ENCODE data around the gene VAX1. TPM values are rescaled to one million over a fixed set of nuclear protein-coding genes. Genes with fewer than 3 reads are reported as not detected.
"Not testable (repeated sequence)": the region's sequence is repeated elsewhere in the genome, so short reads cannot be mapped to it uniquely, and the experiment has no call there.

Gene VAX1
- total RNA-seq, 2 donors from 2014 or later = 3.2 to 3.5 TPM

DNA sequence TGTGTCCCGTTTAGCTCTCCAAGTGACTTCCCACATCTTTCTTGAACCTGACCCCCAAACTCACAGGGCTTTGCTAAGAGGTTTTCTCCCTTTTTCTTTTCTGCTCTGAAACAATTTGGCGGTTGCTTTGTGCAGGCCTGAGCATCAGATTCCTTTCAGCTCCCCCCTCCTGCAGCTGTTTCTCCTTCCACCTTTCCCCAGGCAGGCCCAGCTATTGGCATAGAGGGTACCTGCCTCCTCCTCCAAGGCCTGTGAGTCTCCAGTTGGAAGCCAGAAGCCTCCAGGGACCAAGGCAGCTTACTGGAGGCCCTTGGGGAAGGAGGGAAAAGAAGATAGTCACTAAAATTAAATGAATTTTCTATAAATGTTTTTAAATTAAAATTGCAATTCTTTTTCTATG, 7.7 kb downstream of the VAX1 start:
- Histone ChIP-seq H3K9me3 (ENCODE audit: control insufficient read depth, low read length) (no peaks in the 10 kb centered on the region), H3K27ac (ENCODE audit: low read depth, low read length) (no peak overlapping the region), H3K27me3 (ENCODE audit: control insufficient read depth, insufficient read depth, low read length, poor library complexity, severe bottlenecking) (peaks cover 96% of the 10 kb centered on the region), H3K9ac (ENCODE audit: extremely low read depth, low read length, poor library complexity, severe bottlenecking) (no peak overlapping the region), H3K4me3 (ENCODE audit: low read length) (no peak overlapping the region), H3K4me1 (ENCODE audit: control insufficient read depth, insufficient read depth, low read length) (peaks cover 6% of the 10 kb centered on the region), H3K36me3 (ENCODE audit: control insufficient read depth, insufficient read depth, low read length) (no peaks in the 10 kb centered on the region)
- Mint-ChIP-seq H3K27ac (no peak overlapping the region), H3K4me1 (peaks cover 28% of the 10 kb centered on the region), H3K4me3 (no peak overlapping the region), H3K9me3 (no peaks in the 10 kb centered on the region), H3K27me3 (ENCODE audit: insufficient read depth) (peaks cover 95% of the 10 kb centered on the region), H3K36me3 (ENCODE audit: low read depth) (no peaks in the 10 kb centered on the region)
- DNase-seq = peak; percentile 46
- TF ChIP-seq, protein P1, sequence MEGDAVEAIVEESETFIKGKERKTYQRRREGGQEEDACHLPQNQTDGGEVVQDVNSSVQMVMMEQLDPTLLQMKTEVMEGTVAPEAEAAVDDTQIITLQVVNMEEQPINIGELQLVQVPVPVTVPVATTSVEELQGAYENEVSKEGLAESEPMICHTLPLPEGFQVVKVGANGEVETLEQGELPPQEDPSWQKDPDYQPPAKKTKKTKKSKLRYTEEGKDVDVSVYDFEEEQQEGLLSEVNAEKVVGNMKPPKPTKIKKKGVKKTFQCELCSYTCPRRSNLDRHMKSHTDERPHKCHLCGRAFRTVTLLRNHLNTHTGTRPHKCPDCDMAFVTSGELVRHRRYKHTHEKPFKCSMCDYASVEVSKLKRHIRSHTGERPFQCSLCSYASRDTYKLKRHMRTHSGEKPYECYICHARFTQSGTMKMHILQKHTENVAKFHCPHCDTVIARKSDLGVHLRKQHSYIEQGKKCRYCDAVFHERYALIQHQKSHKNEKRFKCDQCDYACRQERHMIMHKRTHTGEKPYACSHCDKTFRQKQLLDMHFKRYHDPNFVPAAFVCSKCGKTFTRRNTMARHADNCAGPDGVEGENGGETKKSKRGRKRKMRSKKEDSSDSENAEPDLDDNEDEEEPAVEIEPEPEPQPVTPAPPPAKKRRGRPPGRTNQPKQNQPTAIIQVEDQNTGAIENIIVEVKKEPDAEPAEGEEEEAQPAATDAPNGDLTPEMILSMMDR (conservative IDR thresholded peaks at IDR 0.05) = no peak
- 69% methylated on average over 2 of the region's 2 CpGs for WGBS, 2 experiments (ENCODE audit: insufficient coverage in 1 of 2, insufficient read length in 1 of 2)

DNA sequence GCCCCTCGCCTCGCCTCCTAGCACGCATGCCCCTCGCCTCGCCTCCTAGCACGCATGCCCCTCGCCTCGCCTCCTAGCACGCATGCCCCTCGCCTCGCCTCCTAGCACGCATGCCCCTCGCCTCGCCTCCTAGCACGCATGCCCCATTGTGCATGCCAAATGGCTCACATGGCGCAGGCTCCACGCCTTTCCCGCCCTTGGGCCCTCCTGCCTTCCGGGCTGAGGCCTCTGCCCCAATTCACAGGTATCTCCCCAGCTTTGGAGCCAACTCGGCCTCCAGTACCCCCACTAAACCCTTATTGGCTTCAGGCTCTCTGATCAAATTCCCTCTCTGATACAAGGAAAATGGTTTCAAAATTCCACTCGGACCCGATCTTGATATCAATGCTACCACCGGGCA, 11.4 kb downstream of the VAX1 start:
- WGBS, 2 experiments (ENCODE audit: insufficient coverage in 1 of 2, insufficient read length in 1 of 2) = 90 to 92% methylated on average over 2 to 14 of the region's 23 CpGs

DNA sequence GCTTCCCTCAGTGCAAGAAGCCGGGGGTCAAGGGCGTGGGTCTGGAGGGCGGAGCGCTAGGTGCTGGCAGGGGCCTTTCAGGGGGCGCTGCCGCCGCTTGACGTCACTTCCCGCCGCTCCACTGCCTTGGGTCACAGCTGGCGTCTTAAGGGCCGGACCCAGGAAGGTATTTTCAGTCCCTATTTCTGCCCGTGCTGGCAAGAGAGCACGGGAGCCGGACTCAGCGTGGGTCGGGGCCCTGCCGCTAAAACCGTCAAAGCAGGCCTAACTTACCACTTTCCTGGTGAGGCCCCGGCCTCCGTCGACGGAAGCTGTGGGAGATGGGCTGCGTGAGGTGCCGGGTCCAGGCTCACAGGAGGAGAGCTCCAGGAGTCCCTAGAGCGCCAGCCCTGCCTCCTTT, 12.0 kb downstream of the VAX1 start:
- H3K4me3 Mint-ChIP-seq = no peak overlapping the region
- H3K27me3 ChIP-seq (ENCODE audit: control insufficient read depth, insufficient read depth, low read length, poor library complexity, severe bottlenecking) = peaks cover 87% of the 10 kb centered on the region
- no peaks in the 10 kb centered on the region for H3K9me3 ChIP-seq (ENCODE audit: control insufficient read depth, low read length)
- peaks cover 87% of the 10 kb centered on the region for H3K27me3 Mint-ChIP-seq (ENCODE audit: insufficient read depth)
- TF ChIP-seq, protein P1 (conservative IDR thresholded peaks at IDR 0.05) = no peak
- no peaks in the 10 kb centered on the region for H3K4me1 ChIP-seq (ENCODE audit: control insufficient read depth, insufficient read depth, low read length)
- 91% methylated on average over 20 to 26 of the region's 26 CpGs for WGBS, 2 experiments (ENCODE audit: insufficient coverage in 1 of 2, insufficient read length in 1 of 2)
- no peak overlapping the region for H3K4me3 ChIP-seq (ENCODE audit: low read length)
- no peaks in the 10 kb centered on the region for H3K36me3 ChIP-seq (ENCODE audit: control insufficient read depth, insufficient read depth, low read length)
- no peak overlapping the region for H3K27ac ChIP-seq (ENCODE audit: low read depth, low read length)
- no peaks in the 10 kb centered on the region for H3K36me3 Mint-ChIP-seq (ENCODE audit: low read depth)
- no peak overlapping the region for H3K27ac Mint-ChIP-seq
- H3K4me1 Mint-ChIP-seq = peaks cover 13% of the 10 kb centered on the region
- no peaks in the 10 kb centered on the region for H3K9me3 Mint-ChIP-seq
- DNase-seq = peak; percentile 47
- no peak overlapping the region for H3K9ac ChIP-seq (ENCODE audit: extremely low read depth, low read length, poor library complexity, severe bottlenecking)

More for the DNA sequence above, 11.4 kb downstream of the VAX1 start:
- not testable (repeated sequence) for H3K36me3 ChIP-seq (ENCODE audit: control insufficient read depth, insufficient read depth, low read length); DNase-seq; H3K4me1 ChIP-seq (ENCODE audit: control insufficient read depth, insufficient read depth, low read length); H3K9me3 ChIP-seq (ENCODE audit: control insufficient read depth, low read length); H3K4me3 Mint-ChIP-seq; H3K36me3 Mint-ChIP-seq (ENCODE audit: low read depth); H3K27ac Mint-ChIP-seq; H3K9me3 Mint-ChIP-seq; H3K27ac ChIP-seq (ENCODE audit: low read depth, low read length); H3K4me3 ChIP-seq (ENCODE audit: low read length); H3K9ac ChIP-seq (ENCODE audit: extremely low read depth, low read length, poor library complexity, severe bottlenecking)
- H3K27me3 Mint-ChIP-seq (ENCODE audit: insufficient read depth) = peaks cover 92% of the 10 kb centered on the region
- H3K27me3 ChIP-seq (ENCODE audit: control insufficient read depth, insufficient read depth, low read length, poor library complexity, severe bottlenecking) = peaks cover 93% of the 10 kb centered on the region
- H3K4me1 Mint-ChIP-seq = peaks cover 17% of the 10 kb centered on the region

DNA sequence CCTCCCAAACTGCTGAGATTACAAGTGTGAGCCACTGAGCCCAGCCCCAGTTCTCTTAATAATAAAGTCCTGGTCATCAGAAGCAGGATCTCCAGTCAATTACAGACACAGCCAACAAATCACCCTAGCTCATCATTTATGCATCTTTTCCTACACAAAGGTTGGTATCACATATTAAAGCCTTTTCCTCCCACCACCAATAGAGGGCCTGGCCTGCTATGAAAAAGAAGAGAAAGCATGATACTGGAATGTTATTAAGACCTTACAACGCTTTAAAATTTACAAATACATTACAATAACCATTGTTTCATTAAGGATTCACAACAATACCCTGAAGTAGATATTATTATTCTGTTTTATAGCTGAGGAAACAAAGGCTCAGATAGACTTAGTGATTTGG, 25.9 kb downstream of the VAX1 start:
- Mint-ChIP-seq H3K4me1 (no peaks in the 10 kb centered on the region), H3K9me3 (no peaks in the 10 kb centered on the region), H3K4me3 (no peak overlapping the region), H3K36me3 (ENCODE audit: low read depth) (no peaks in the 10 kb centered on the region), H3K27me3 (ENCODE audit: insufficient read depth) (peaks cover 62% of the 10 kb centered on the region), H3K27ac (no peak overlapping the region)
- H3K36me3 ChIP-seq (ENCODE audit: control insufficient read depth, insufficient read depth, low read length) = no peaks in the 10 kb centered on the region
- no peaks in the 10 kb centered on the region for H3K9me3 ChIP-seq (ENCODE audit: control insufficient read depth, low read length)
- peak; percentile 43 for DNase-seq
- H3K27me3 ChIP-seq (ENCODE audit: control insufficient read depth, insufficient read depth, low read length, poor library complexity, severe bottlenecking) = peaks cover 44% of the 10 kb centered on the region
- TF ChIP-seq, protein P1 (conservative IDR thresholded peaks at IDR 0.05) = peak; percentile 76
- no peak overlapping the region for H3K9ac ChIP-seq (ENCODE audit: extremely low read depth, low read length, poor library complexity, severe bottlenecking)
- no peaks in the 10 kb centered on the region for H3K4me1 ChIP-seq (ENCODE audit: control insufficient read depth, insufficient read depth, low read length)
- no peak overlapping the region for H3K4me3 ChIP-seq (ENCODE audit: low read length)
- WGBS, 2 experiments (ENCODE audit: insufficient coverage in 1 of 2, insufficient read length in 1 of 2) = no CpG with 5 or more reads among the region's 1 CpG
- no peak overlapping the region for H3K27ac ChIP-seq (ENCODE audit: low read depth, low read length)

Data from endodermal cell (in vitro differentiated cells).